HCT116 (cell line): Measurements from ENCODE around the gene RBMS1. TPM values are rescaled to one million over a fixed set of nuclear protein-coding genes. Genes with fewer than 3 reads are reported as not detected.
A peak's percentile ranks its signal among the peaks of the same experiment; 100 is the strongest.

Source experiments
- ATAC-seq: fragments of 200-7000 bp; cut with Tn5 transposase; 2 replicates; pipeline ENCODE4 v1.9.1; 2020; ENCODE audit warnings: mild to moderate bottlenecking, moderate library complexity
- BruUV-seq: library from RNA; stranded (reverse); fragments of 400-500 nt; replicated peaks from 2 replicates; lab custom pipeline; 2021; lab: Mats Ljungman, UMichigan
- CTCF ChIA-PET: fragments of 300-600 bp; sonication (Branson Sonifier 250); formaldehyde crosslinking; loops from one replicate; lab custom pipeline; 2021; ENCODE audit warnings: antibody characterized with exemption; lab: Charles Lee
- POLR2A ChIA-PET: fragments of 300-600, 350-600 bp; sonication (Branson Sonifier 250); formaldehyde crosslinking; loops from one replicate; lab custom pipeline; 2021; ENCODE audit warnings: antibody characterized with exemption; lab: Charles Lee
- RAD21 ChIA-PET, 2 experiments: fragments of 300-600 bp; sonication (Branson Sonifier 250); formaldehyde crosslinking; loops; one replicate each; lab custom pipeline; 2023; ENCODE audit warnings: low total read pairs in 2 of 2; ENCODE audit not compliant: uncharacterized antibody in 2 of 2, unreplicated experiment in 2 of 2, low non-redundant PET in 1 of 2; lab: Charles Lee
- DNase-seq: peaks from one replicate; pipeline ENCODE4 v3.0.0-alpha.2; 2010; ENCODE audit warnings: low read depth, low spot score
- H2AFZ ChIP-seq: fragments of 200-600 bp; shearing (Covaris generic), sonication (generic); 2 replicates; pipeline ENCODE4 v1.6.1; 2017; ENCODE audit warnings: low read depth, mixed run types, mixed read lengths, antibody characterized with exemption, low read length; ENCODE audit not compliant: poor library complexity, severe bottlenecking
- H3K27ac ChIP-seq: 2 replicates; pipeline ENCODE4 v1.5.1; 2012; ENCODE audit warnings: low read depth, low read length
- H3K27me3 ChIP-seq: fragments of 200-600 bp; sonication (generic); 2 replicates; pipeline ENCODE4 v1.6.1; 2016; ENCODE audit warnings: mixed run types, low read length, mixed read lengths; ENCODE audit not compliant: insufficient read depth
- H3K36me3 ChIP-seq, 2 experiments: fragments of 200-500 bp in 1 of 2; fragments of 200-600 bp in 1 of 2; sonication (Bioruptor generic) in 1 of 2; sonication (generic) in 1 of 2; 2 replicates each; pipeline versions ENCODE4 v1.5.1 to v1.6.1; 2014 to 2016; ENCODE audit warnings: low read length in 2 of 2, inconsistent platforms in 1 of 2, mixed read lengths in 1 of 2, mixed run types in 1 of 2; ENCODE audit not compliant: insufficient read depth in 2 of 2, control insufficient read depth in 1 of 2
- H3K4me1 ChIP-seq, 2 experiments: fragments of 200-600 bp in 1 of 2; sonication (generic) in 1 of 2; 2 replicates each; pipeline versions ENCODE4 v1.5.1 to v1.6.1; 2012 to 2017; ENCODE audit warnings: low read length in 2 of 2, inconsistent platforms in 1 of 2, mild to moderate bottlenecking in 1 of 2, mixed read lengths in 1 of 2, mixed run types in 1 of 2, moderate library complexity in 1 of 2; ENCODE audit not compliant: insufficient read depth in 2 of 2, control insufficient read depth in 1 of 2
- H3K4me2 ChIP-seq: fragments of 200-600 bp; sonication (generic); 2 replicates; pipeline ENCODE4 v1.6.1; 2017; ENCODE audit warnings: mixed run types, low read length, mixed read lengths
- H3K4me3 ChIP-seq, 2 experiments: fragments of 200-600 bp in 1 of 2; sonication (generic) in 1 of 2; replicated peaks in 1 of 2; 2 replicates each; pipeline ENCODE4 v1.5.1; 2011 to 2016; ENCODE audit warnings: low read length in 2 of 2, control low read depth in 1 of 2, low read depth in 1 of 2, mild to moderate bottlenecking in 1 of 2, mixed read lengths in 1 of 2, mixed run types in 1 of 2
- H3K79me2 ChIP-seq: fragments of 200-600 bp; sonication (generic); 2 replicates; pipeline ENCODE4 v1.6.1; 2017; ENCODE audit warnings: mild to moderate bottlenecking, mixed run types, low read length, moderate library complexity, mixed read lengths; ENCODE audit not compliant: insufficient read depth
- H3K9ac ChIP-seq: fragments of 200-600 bp; sonication (generic); 2 replicates; pipeline ENCODE4 v1.6.1; 2016; ENCODE audit warnings: low read length, mixed read lengths
- H3K9me2 ChIP-seq: fragments of 200-600 bp; sonication (generic), shearing (Covaris generic); 2 replicates; pipeline ENCODE4 v1.6.1; 2017; ENCODE audit warnings: mixed run types, mild to moderate bottlenecking, moderate library complexity; ENCODE audit not compliant: insufficient read depth
- H3K9me3 ChIP-seq, 2 experiments: fragments of 200-500 bp in 1 of 2; fragments of 200-600 bp in 1 of 2; sonication (Bioruptor generic) in 1 of 2; sonication (generic) in 1 of 2; 2 replicates each; pipeline ENCODE4 v1.6.1; 2014 to 2017; ENCODE audit warnings: low read length in 2 of 2, mixed read lengths in 2 of 2, inconsistent platforms in 1 of 2, low read depth in 1 of 2, mild to moderate bottlenecking in 1 of 2, mixed run types in 1 of 2, moderate library complexity in 1 of 2; ENCODE audit not compliant: control insufficient read depth in 1 of 2, insufficient read depth in 1 of 2
- H4K20me1 ChIP-seq: fragments of 200-600 bp; sonication (generic), shearing (Covaris generic); 2 replicates; pipeline ENCODE4 v1.6.1; 2017; ENCODE audit warnings: mixed run types, mild to moderate bottlenecking, moderate library complexity; ENCODE audit not compliant: insufficient read depth
- CTCF ChIP-seq, 3 experiments: fragments of 200-600 bp in 1 of 3; sonication (generic) in 1 of 3; IDR thresholded peaks in 2 of 3; conservative IDR thresholded peaks in 1 of 3; 2 replicates each; pipeline ENCODE4 v1.5.1; 2012 to 2017; ENCODE audit warnings: low read depth in 2 of 3, low read length in 2 of 3, antibody characterized with exemption in 1 of 3, borderline replicate concordance in 1 of 3, control low read depth in 1 of 3, mild to moderate bottlenecking in 1 of 3, mixed read lengths in 1 of 3, mixed run types in 1 of 3, moderate library complexity in 1 of 3; ENCODE audit not compliant: insufficient read depth in 1 of 3
- EGR1 ChIP-seq: IDR thresholded peaks from 2 replicates; pipeline ENCODE4 v1.6.1; 2012; ENCODE audit warnings: low read depth
- EZH2 ChIP-seq: fragments of 200-600 bp; sonication (generic); IDR thresholded peaks from 2 replicates; pipeline ENCODE4 v1.6.1; 2017; ENCODE audit warnings: antibody characterized with exemption, mixed run types
- EZH2phosphoT487 ChIP-seq: fragments of 200-600 bp; IDR thresholded peaks from 2 replicates; pipeline ENCODE4 v1.6.1; 2018; ENCODE audit warnings: antibody characterized with exemption, borderline replicate concordance
- FOSL1 ChIP-seq: IDR thresholded peaks from 2 replicates; pipeline ENCODE4 v1.6.1; 2012; ENCODE audit warnings: low read depth
- JUND ChIP-seq: IDR thresholded peaks from 2 replicates; pipeline ENCODE4 v1.6.1; 2012
- MAX ChIP-seq: IDR thresholded peaks from 2 replicates; pipeline ENCODE4 v1.6.1; 2012
- SP1 ChIP-seq: IDR thresholded peaks from 2 replicates; pipeline ENCODE4 v1.6.1; 2012; ENCODE audit warnings: low read depth
- TCF7L2 ChIP-seq: IDR thresholded peaks from 2 replicates; pipeline ENCODE4 v1.7.0; 2011; ENCODE audit warnings: borderline replicate concordance, inconsistent platforms; ENCODE audit not compliant: insufficient read depth, insufficient read length; ENCODE audit errors: extremely low read depth
- YY1 ChIP-seq: IDR thresholded peaks from 2 replicates; pipeline ENCODE4 v1.6.1; 2011; ENCODE audit warnings: low read length, low read depth, moderate library complexity, mild to moderate bottlenecking; ENCODE audit not compliant: insufficient replicate concordance; ENCODE audit errors: extremely low read depth
- ZBTB33 ChIP-seq: IDR thresholded peaks from 2 replicates; pipeline ENCODE4 v1.6.1; 2011; ENCODE audit warnings: mild to moderate bottlenecking, low read length, moderate library complexity; ENCODE audit not compliant: insufficient replicate concordance; ENCODE audit errors: extremely low read depth
- intact Hi-C: fragments of 100-400 bp; cut with micrococcal nuclease; formaldehyde crosslinking; loops from 2 replicates; pipeline ENCODE4 v1.10.0; 2022
- total RNA-seq: library from RNA; stranded (reverse); gene quantifications from one replicate; pipeline ENCODE4 v1.2.1, GENCODE V29; 2021; ENCODE audit not compliant: unreplicated experiment

Gene RBMS1
- total RNA-seq, 1 experiment from 2014 or later: 17.6 TPM

- Histone ChIP-seq H3K4me2 (no peak overlapping the region), H3K4me3 (no peak overlapping the region), H3K36me3 (no peaks in the 10 kb centered on the region), H3K9ac (no peak overlapping the region), H3K4me1 (peaks cover 16 to 21% of the 10 kb centered on the region in 2 experiments), H3K27me3 (peaks cover 5% of the 10 kb centered on the region; the same call in 1 of the 2 replicates), H3K9me3 (no peaks in the 10 kb centered on the region), H2AFZ (no peak overlapping the region), H4K20me1 (no peaks in the 10 kb centered on the region), H3K79me2 (no peaks in the 10 kb centered on the region), H3K27ac (no peak overlapping the region), H3K9me2 (no peaks in the 10 kb centered on the region)
- BruUV-seq: no TSS peak
- TF ChIP-seq TCF7L2 (peak; percentile 24), EZH2phosphoT487 (no peak), SP1 (no peak), YY1 (no peak)
- ATAC-seq (no peak), DNase-seq (no peak)
- ChIA-PET CTCF (interaction anchor here (0.9 kb wide), 1 partner anchor 9 kb away, joined by 3 read pairs; no protein-coding TSS in a partner anchor), RAD21 (no interaction called here), POLR2A (no interaction called here)
- intact Hi-C loops: no loop called here
Observed at GRCh38 chr2:160242893-160243564, 250.6 kb downstream of the RBMS1 start.

GRCh38 chr2:160241251-160242137, 252.1 kb downstream of the RBMS1 start:
- Histone ChIP-seq H3K79me2 (no peaks in the 10 kb centered on the region), H3K9me2 (no peaks in the 10 kb centered on the region), H3K9ac (no peak overlapping the region), H3K36me3 (no peaks in the 10 kb centered on the region), H3K4me2 (peak overlapping the region; percentile 67), H3K27ac (no peak overlapping the region), H3K4me3 (0 out of 4 replicates have a peak overlapping the region, but pooled peaks of 1 of the 2 experiments have one; percentile 25), H4K20me1 (no peaks in the 10 kb centered on the region), H3K27me3 (peaks cover 5% of the 10 kb centered on the region; the same call in 1 of the 2 replicates), H2AFZ (peak overlapping the region; percentile 57), H3K4me1 (peaks cover 16 to 21% of the 10 kb centered on the region in 2 experiments), H3K9me3 (no peaks in the 10 kb centered on the region)
- DNase-seq (peak; percentile 56), ATAC-seq (peak; percentile 81)
- no TSS peak for BruUV-seq
- ChIA-PET CTCF (interaction anchor here (0.8 to 1.4 kb wide), 5 partner anchors 9 to 822 kb away, joined by 3 to 6 read pairs (median 3); no protein-coding TSS in a partner anchor), POLR2A (interaction anchor here (0.8 to 2.2 kb wide), 9 partner anchors 9 to 823 kb away, joined by 3 to 21 read pairs (median 3); no protein-coding TSS in a partner anchor), RAD21 (interaction anchor here in 1 of 2 experiments (0.6 kb wide), 1 partner anchor 43 kb away, joined by 3 read pairs; no protein-coding TSS in a partner anchor)
- intact Hi-C loops: no loop called here
- TF ChIP-seq EGR1: no peak
- TF ChIP-seq EZH2: no peak
- TF ChIP-seq CTCF (IDR thresholded peaks at IDR 0.05 in 2 of 3, conservative IDR thresholded peaks at IDR 0.05 in 1 of 3; ENCODE audit: borderline replicate concordance in 1 of 3, insufficient read depth in 1 of 3, low read depth in 2 of 3, low read length in 2 of 3): no peak
- no peak for TF ChIP-seq MAX
- TF ChIP-seq ZBTB33: no peak
- TF ChIP-seq JUND: peak; percentile 92
- no peak for TF ChIP-seq YY1
- TF ChIP-seq EZH2phosphoT487: no peak
- peak; percentile 85 for TF ChIP-seq FOSL1
